Measurements from ENCODE around the gene NCL.
"Not testable (repeated sequence)": the region's sequence is repeated elsewhere in the genome, so short reads cannot be mapped to it uniquely, and the experiment has no call there.

Gene NCL

GRCh38 chr2:231405601-231406367, 58.5 kb downstream of the NCL start:
- H2AFZ ChIP-seq (ENCODE audit: low read length); H3K4me3 ChIP-seq (ENCODE audit: low read length, poor library complexity, severe bottlenecking); H3K79me2 ChIP-seq (ENCODE audit: insufficient read depth, low read length); H3K9me3 ChIP-seq (ENCODE audit: insufficient read depth, low read depth, low read length); H4K20me1 ChIP-seq (ENCODE audit: insufficient read depth, low read length, poor library complexity, severe bottlenecking); H3K36me3 ChIP-seq (ENCODE audit: insufficient read depth, low read length); H3F3A ChIP-seq (ENCODE audit: low read depth); H3K9me2 ChIP-seq (replicated peaks; ENCODE audit: low read depth, low read length); H3K27me3 ChIP-seq (ENCODE audit: insufficient read depth, low read length, poor library complexity, severe bottlenecking): not testable (repeated sequence)
- Histone ChIP-seq H3K4me1 (ENCODE audit: insufficient read depth, low read length, poor library complexity, severe bottlenecking) (peaks cover 13% of the 10 kb centered on the region), H3K4me2 (ENCODE audit: low read depth, low read length, poor library complexity, severe bottlenecking) (peak overlapping the region; percentile 40), H3K9ac (ENCODE audit: low read depth, low read length, poor library complexity, severe bottlenecking) (peak overlapping the region; percentile 13)
- TF ChIP-seq, protein P1, sequence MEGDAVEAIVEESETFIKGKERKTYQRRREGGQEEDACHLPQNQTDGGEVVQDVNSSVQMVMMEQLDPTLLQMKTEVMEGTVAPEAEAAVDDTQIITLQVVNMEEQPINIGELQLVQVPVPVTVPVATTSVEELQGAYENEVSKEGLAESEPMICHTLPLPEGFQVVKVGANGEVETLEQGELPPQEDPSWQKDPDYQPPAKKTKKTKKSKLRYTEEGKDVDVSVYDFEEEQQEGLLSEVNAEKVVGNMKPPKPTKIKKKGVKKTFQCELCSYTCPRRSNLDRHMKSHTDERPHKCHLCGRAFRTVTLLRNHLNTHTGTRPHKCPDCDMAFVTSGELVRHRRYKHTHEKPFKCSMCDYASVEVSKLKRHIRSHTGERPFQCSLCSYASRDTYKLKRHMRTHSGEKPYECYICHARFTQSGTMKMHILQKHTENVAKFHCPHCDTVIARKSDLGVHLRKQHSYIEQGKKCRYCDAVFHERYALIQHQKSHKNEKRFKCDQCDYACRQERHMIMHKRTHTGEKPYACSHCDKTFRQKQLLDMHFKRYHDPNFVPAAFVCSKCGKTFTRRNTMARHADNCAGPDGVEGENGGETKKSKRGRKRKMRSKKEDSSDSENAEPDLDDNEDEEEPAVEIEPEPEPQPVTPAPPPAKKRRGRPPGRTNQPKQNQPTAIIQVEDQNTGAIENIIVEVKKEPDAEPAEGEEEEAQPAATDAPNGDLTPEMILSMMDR (conservative IDR thresholded peaks at IDR 0.05; ENCODE audit: low read length): peak; percentile 54

DNA sequence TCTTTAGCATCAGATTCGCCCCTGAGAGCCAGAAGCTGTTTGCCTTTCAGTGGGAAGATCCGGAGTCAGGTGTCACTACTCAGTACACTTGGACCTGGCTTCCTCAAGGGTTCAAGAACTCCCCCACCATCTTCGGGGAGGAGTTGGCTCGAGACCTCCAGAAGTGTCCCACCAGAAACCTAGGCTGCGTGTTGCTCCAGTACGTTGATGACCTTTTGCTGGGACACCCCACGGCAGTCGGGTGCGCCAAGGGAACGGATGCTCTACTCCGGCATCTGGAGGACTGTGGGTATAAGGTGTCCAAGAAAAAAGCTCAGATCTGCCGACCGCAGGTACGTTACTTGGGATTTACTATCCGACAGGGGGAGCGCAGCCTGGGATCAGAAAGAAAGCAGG, 60.1 kb downstream of the NCL start:
- not testable (repeated sequence) for H3K27me3 ChIP-seq (ENCODE audit: insufficient read depth, low read length, poor library complexity, severe bottlenecking); H2AFZ ChIP-seq (ENCODE audit: low read length); H3K79me2 ChIP-seq (ENCODE audit: insufficient read depth, low read length); H4K20me1 ChIP-seq (ENCODE audit: insufficient read depth, low read length, poor library complexity, severe bottlenecking); H3K4me2 ChIP-seq (ENCODE audit: low read depth, low read length, poor library complexity, severe bottlenecking); H3K9ac ChIP-seq (ENCODE audit: low read depth, low read length, poor library complexity, severe bottlenecking); H3K9me2 ChIP-seq (replicated peaks; ENCODE audit: low read depth, low read length); H3K9me3 ChIP-seq (ENCODE audit: insufficient read depth, low read depth, low read length); H3K36me3 ChIP-seq (ENCODE audit: insufficient read depth, low read length); H3F3A ChIP-seq (ENCODE audit: low read depth); H3K4me3 ChIP-seq (ENCODE audit: low read length, poor library complexity, severe bottlenecking)
- H3K4me1 ChIP-seq (ENCODE audit: insufficient read depth, low read length, poor library complexity, severe bottlenecking): peaks cover 25% of the 10 kb centered on the region

Measured in Loucy (cell line).